NB4 (cell line): ENCODE measurements around the gene DHPS.

Experiments used
- CTCF ChIP-seq: IDR thresholded peaks from one replicate; pipeline ENCODE4 v1.5.1; 2012; ENCODE audit warnings: low read depth, low read length
- MAX ChIP-seq: IDR thresholded peaks from 2 replicates; pipeline ENCODE4 v1.6.1; 2011; ENCODE audit warnings: low read depth, low read length
- POLR2A ChIP-seq: IDR thresholded peaks from 2 replicates; pipeline ENCODE4 v1.6.1; 2011; ENCODE audit warnings: mild to moderate bottlenecking; ENCODE audit not compliant: insufficient read length; ENCODE audit errors: extremely low read depth

- TF ChIP-seq MAX (no peak), CTCF (peak; percentile 17), POLR2A (no peak)
These were observed 23.7 kb downstream of the DHPS start for GRCh38 chr19:12657966-12658365.
